GM23248 (cell line): Measurements from ENCODE around the gene PPFIA2.

Experiments used
- EZH2 ChIP-seq: fragments of 200-600 bp; sonication (generic); IDR thresholded peaks from 2 replicates; pipeline ENCODE4 v1.6.1; 2018; ENCODE audit warnings: antibody characterized with exemption, mild to moderate bottlenecking; ENCODE audit not compliant: insufficient read depth, poor library complexity, severe bottlenecking
- EZH2phosphoT487 ChIP-seq: fragments of 200-600 bp; sonication (generic); IDR thresholded peaks from 2 replicates; pipeline ENCODE4 v1.6.1; 2018; ENCODE audit warnings: antibody characterized with exemption, moderate library complexity, mild to moderate bottlenecking, low read depth; ENCODE audit not compliant: insufficient read depth

GRCh38 chr12:81253360-81253759 lies 505.8 kb downstream of the PPFIA2 start:
- TF ChIP-seq EZH2 (no peak), EZH2phosphoT487 (no peak)
